22Rv1 (cell line): Measurements from ENCODE around the gene GPR108.

ENCODE experiments used
- ZFX ChIP-seq: fragments of 450-650 bp; IDR thresholded peaks from 2 replicates; pipeline ENCODE4 v1.6.1; 2017; ENCODE audit warnings: antibody characterized with exemption, borderline replicate concordance
- TF ChIP-seq, protein P1 (sequence below): fragments of 450-650 bp; IDR thresholded peaks from 2 replicates; pipeline ENCODE4 v1.5.1; 2017; ENCODE audit warnings: mild to moderate bottlenecking

DNA sequence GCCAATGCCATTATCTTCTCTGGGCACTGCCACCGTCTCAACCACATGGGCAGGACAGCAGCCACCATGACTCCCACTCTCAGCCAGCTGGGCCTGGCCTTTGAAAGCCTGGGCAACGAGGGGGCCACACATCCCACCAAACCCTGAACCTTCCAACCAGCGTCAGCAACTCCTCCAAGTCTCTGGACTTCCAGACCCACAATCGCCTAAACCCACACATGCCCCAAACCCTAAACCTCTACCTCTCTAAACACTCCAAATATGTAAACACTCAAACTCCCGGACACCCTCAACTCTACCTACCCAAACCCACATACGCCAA lies 17.9 kb downstream of the GPR108 start:
- TF ChIP-seq, protein P1, sequence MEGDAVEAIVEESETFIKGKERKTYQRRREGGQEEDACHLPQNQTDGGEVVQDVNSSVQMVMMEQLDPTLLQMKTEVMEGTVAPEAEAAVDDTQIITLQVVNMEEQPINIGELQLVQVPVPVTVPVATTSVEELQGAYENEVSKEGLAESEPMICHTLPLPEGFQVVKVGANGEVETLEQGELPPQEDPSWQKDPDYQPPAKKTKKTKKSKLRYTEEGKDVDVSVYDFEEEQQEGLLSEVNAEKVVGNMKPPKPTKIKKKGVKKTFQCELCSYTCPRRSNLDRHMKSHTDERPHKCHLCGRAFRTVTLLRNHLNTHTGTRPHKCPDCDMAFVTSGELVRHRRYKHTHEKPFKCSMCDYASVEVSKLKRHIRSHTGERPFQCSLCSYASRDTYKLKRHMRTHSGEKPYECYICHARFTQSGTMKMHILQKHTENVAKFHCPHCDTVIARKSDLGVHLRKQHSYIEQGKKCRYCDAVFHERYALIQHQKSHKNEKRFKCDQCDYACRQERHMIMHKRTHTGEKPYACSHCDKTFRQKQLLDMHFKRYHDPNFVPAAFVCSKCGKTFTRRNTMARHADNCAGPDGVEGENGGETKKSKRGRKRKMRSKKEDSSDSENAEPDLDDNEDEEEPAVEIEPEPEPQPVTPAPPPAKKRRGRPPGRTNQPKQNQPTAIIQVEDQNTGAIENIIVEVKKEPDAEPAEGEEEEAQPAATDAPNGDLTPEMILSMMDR, result no peak
- no peak for TF ChIP-seq ZFX
